HG02588 (cell line): Measurements from ENCODE around the gene CSTB.

ENCODE experiments used
- ATAC-seq: cut with Tn5 transposase; IDR thresholded peaks from one replicate; pipeline ENCODE4 v1.9.1; 2021; ENCODE audit warnings: mild to moderate bottlenecking, moderate library complexity; ENCODE audit not compliant: unreplicated experiment

Gene CSTB

GRCh38 chr21:43733529-43734071 is 42.5 kb downstream of the CSTB start:
- ATAC-seq, result no peak

- no peak for ATAC-seq
These were observed 43.0 kb downstream of the CSTB start for GRCh38 chr21:43733060-43733459.

- ATAC-seq, result no peak
These were observed 44.0 kb downstream of the CSTB start for GRCh38 chr21:43731891-43732711.

- no peak for ATAC-seq
These were observed 44.6 kb downstream of the CSTB start for GRCh38 chr21:43731476-43731875.

- ATAC-seq, result peak; percentile 66
These were observed 47.4 kb downstream of the CSTB start for GRCh38 chr21:43728467-43729390.

- ATAC-seq, result peak; percentile 9
These were observed 48.0 kb downstream of the CSTB start for GRCh38 chr21:43728154-43728466.

- no peak for ATAC-seq
These were observed 48.5 kb downstream of the CSTB start for GRCh38 chr21:43727519-43728153.

- ATAC-seq, result no peak
These were observed 49.2 kb downstream of the CSTB start for GRCh38 chr21:43726686-43727518.
